Measurements from ENCODE around the gene TTLL13. TPM values are rescaled to one million over a fixed set of nuclear protein-coding genes. Genes with fewer than 3 reads are reported as not detected.

The TTLL13 gene
- total RNA-seq, 1 experiment from 2014 or later: 1.0 TPM

DNA sequence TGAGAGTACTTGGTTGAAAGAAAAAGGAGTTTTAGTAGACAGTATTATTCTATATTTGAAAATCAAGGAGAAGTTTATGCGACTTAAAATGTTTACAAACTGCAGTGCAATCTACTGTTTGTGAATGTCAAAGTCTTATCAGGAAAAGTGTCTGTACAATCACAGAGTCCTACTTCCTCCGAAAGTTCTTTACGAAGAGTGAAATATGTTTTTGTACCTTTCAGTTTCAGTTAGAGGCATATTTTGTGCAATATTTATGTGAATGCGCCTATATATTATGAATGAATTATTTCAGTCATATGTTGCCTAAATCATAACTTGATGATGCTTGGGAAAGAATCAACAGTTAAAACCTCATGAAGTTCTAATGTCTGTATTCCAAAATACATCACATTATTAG lies 47.7 kb downstream of the TTLL13 start:
- Histone ChIP-seq H3K4me2 (ENCODE audit: low read length) (no peak overlapping the region), H3K4me1 (ENCODE audit: control insufficient read depth in 1 of 2, insufficient read depth in 2 of 2, low read length in 2 of 2) (peaks cover 3 to 22% of the 10 kb centered on the region in 2 experiments; a peak in 3 of 4 replicates), H2AFZ (ENCODE audit: low read depth, low read length, poor library complexity, severe bottlenecking) (no peak overlapping the region), H3K9me2 (ENCODE audit: insufficient read depth) (no peaks in the 10 kb centered on the region), H3K27me3 (ENCODE audit: insufficient read depth, low read length) (no peaks in the 10 kb centered on the region), H3K36me3 (ENCODE audit: control insufficient read depth in 1 of 2, insufficient read depth in 2 of 2, low read length in 2 of 2) (no peaks in the 10 kb centered on the region), H3K9ac (ENCODE audit: low read length) (no peak overlapping the region), H3K4me3 (replicated peaks in 1 of 2; ENCODE audit: low read depth in 1 of 2, low read length in 2 of 2) (no peak overlapping the region), H3K9me3 (ENCODE audit: control insufficient read depth in 1 of 2, insufficient read depth in 1 of 2, low read depth in 1 of 2, low read length in 2 of 2) (no peaks in the 10 kb centered on the region), H3K79me2 (ENCODE audit: insufficient read depth, low read length) (no peaks in the 10 kb centered on the region), H3K27ac (ENCODE audit: low read depth, low read length) (no peak overlapping the region), H4K20me1 (ENCODE audit: insufficient read depth) (no peaks in the 10 kb centered on the region)
- BruUV-seq (replicated peaks): no TSS peak
- ATAC-seq (no peak), DNase-seq (ENCODE audit: low read depth, low spot score) (no peak)
- RAD21 ChIA-PET (ENCODE audit: low non-redundant PET in 1 of 2, low total read pairs in 2 of 2, uncharacterized antibody in 2 of 2, unreplicated experiment in 2 of 2): no interaction called here
- TF ChIP-seq SP1 (IDR thresholded peaks at IDR 0.05; ENCODE audit: low read depth) (no peak), POLR2A (IDR thresholded peaks at IDR 0.05; ENCODE audit: borderline replicate concordance, extremely low read depth, insufficient read depth, insufficient read length) (no peak), YY1 (IDR thresholded peaks at IDR 0.05; ENCODE audit: extremely low read depth, insufficient replicate concordance, low read depth, low read length) (no peak), FOSL1 (IDR thresholded peaks at IDR 0.05; ENCODE audit: low read depth) (no peak), EGR1 (IDR thresholded peaks at IDR 0.05; ENCODE audit: low read depth) (no peak)
- CTCF ChIA-PET: interaction anchor here (1.0 kb wide), 1 partner anchor 154 kb away, joined by 3 read pairs; no protein-coding TSS in a partner anchor
- intact Hi-C loops (cut with micrococcal nuclease): loop anchor here (10.0 kb wide), 1 partner anchor 398 kb away; no protein-coding TSS in a partner anchor
- POLR2A ChIA-PET: no interaction called here

GRCh38 chr15:90300541-90300940 lies 51.2 kb downstream of the TTLL13 start:
- peak; percentile 15 for ATAC-seq
- H3K79me2 ChIP-seq (ENCODE audit: insufficient read depth, low read length): no peaks in the 10 kb centered on the region
- H3K9me2 ChIP-seq (ENCODE audit: insufficient read depth): no peaks in the 10 kb centered on the region
- H3K9me3 ChIP-seq (ENCODE audit: control insufficient read depth in 1 of 2, insufficient read depth in 1 of 2, low read depth in 1 of 2, low read length in 2 of 2): no peaks in the 10 kb centered on the region
- peaks cover 0 to 8% of the 10 kb centered on the region in 2 experiments; a peak in 3 of 4 replicates for H3K4me1 ChIP-seq (ENCODE audit: control insufficient read depth in 1 of 2, insufficient read depth in 2 of 2, low read length in 2 of 2)
- ChIA-PET CTCF (interaction anchor here (0.8 to 2.3 kb wide), 11 partner anchors 9 to 631 kb away, joined by 3 to 11 read pairs (median 5); partner anchors contain the start of gene HDDC3), POLR2A (interaction anchor here (0.9 kb wide), 1 partner anchor 9 kb away, joined by 3 read pairs; no protein-coding TSS in a partner anchor), RAD21 (ENCODE audit: low non-redundant PET in 1 of 2, low total read pairs in 2 of 2, uncharacterized antibody in 2 of 2, unreplicated experiment in 2 of 2) (no interaction called here)
- no peaks in the 10 kb centered on the region for H3K36me3 ChIP-seq (ENCODE audit: control insufficient read depth in 1 of 2, insufficient read depth in 2 of 2, low read length in 2 of 2)
- no peaks in the 10 kb centered on the region for H3K27me3 ChIP-seq (ENCODE audit: insufficient read depth, low read length)
- H2AFZ ChIP-seq (ENCODE audit: low read depth, low read length, poor library complexity, severe bottlenecking): no peak overlapping the region
- H3K9ac ChIP-seq (ENCODE audit: low read length): no peak overlapping the region
- intact Hi-C loops (cut with micrococcal nuclease): no loop called here
- no peak for DNase-seq (ENCODE audit: low read depth, low spot score)
- H3K4me2 ChIP-seq (ENCODE audit: low read length): no peak overlapping the region
- no TSS peak for BruUV-seq (replicated peaks)
- H3K4me3 ChIP-seq (replicated peaks in 1 of 2; ENCODE audit: low read depth in 1 of 2, low read length in 2 of 2): no peak overlapping the region
- peak overlapping the region; percentile 5; the same call in 1 of the 2 replicates for H3K27ac ChIP-seq (ENCODE audit: low read depth, low read length)
- H4K20me1 ChIP-seq (ENCODE audit: insufficient read depth): no peaks in the 10 kb centered on the region
- no peak for TF ChIP-seq ZNF274 (IDR thresholded peaks at IDR 0.05; ENCODE audit: low read depth, low read length)
- TF ChIP-seq SIN3A (IDR thresholded peaks at IDR 0.05; ENCODE audit: low read depth): no peak
- TF ChIP-seq CBX3 (IDR thresholded peaks at IDR 0.05; ENCODE audit: low read depth): no peak
- no peak for TF ChIP-seq EZH2phosphoT487 (IDR thresholded peaks at IDR 0.05; ENCODE audit: borderline replicate concordance)
- TF ChIP-seq JUND (IDR thresholded peaks at IDR 0.05): no peak
- TF ChIP-seq POLR2A (IDR thresholded peaks at IDR 0.05; ENCODE audit: borderline replicate concordance, extremely low read depth, insufficient read depth, insufficient read length): no peak
- no peak for TF ChIP-seq CEBPB (IDR thresholded peaks at IDR 0.05; ENCODE audit: low read depth)
- TF ChIP-seq YY1 (IDR thresholded peaks at IDR 0.05; ENCODE audit: extremely low read depth, insufficient replicate concordance, low read depth, low read length): no peak
- no peak for TF ChIP-seq CTCF (IDR thresholded peaks at IDR 0.05 in 2 of 3, conservative IDR thresholded peaks at IDR 0.05 in 1 of 3; ENCODE audit: borderline replicate concordance in 1 of 3, insufficient read depth in 1 of 3, low read depth in 2 of 3, low read length in 2 of 3)
- TF ChIP-seq, protein P1, sequence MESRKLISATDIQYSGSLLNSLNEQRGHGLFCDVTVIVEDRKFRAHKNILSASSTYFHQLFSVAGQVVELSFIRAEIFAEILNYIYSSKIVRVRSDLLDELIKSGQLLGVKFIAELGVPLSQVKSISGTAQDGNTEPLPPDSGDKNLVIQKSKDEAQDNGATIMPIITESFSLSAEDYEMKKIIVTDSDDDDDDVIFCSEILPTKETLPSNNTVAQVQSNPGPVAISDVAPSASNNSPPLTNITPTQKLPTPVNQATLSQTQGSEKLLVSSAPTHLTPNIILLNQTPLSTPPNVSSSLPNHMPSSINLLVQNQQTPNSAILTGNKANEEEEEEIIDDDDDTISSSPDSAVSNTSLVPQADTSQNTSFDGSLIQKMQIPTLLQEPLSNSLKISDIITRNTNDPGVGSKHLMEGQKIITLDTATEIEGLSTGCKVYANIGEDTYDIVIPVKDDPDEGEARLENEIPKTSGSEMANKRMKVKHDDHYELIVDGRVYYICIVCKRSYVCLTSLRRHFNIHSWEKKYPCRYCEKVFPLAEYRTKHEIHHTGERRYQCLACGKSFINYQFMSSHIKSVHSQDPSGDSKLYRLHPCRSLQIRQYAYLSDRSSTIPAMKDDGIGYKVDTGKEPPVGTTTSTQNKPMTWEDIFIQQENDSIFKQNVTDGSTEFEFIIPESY (IDR thresholded peaks at IDR 0.05; ENCODE audit: extremely low read depth, insufficient replicate concordance, low read length): no peak
- no peak for TF ChIP-seq SP1 (IDR thresholded peaks at IDR 0.05; ENCODE audit: low read depth)
- no peak for TF ChIP-seq RAD21 (IDR thresholded peaks at IDR 0.05; ENCODE audit: low read depth)
- TF ChIP-seq POLR2AphosphoS5 (IDR thresholded peaks at IDR 0.05; ENCODE audit: low read depth, low read length): no peak
- no peak for TF ChIP-seq FOSL1 (IDR thresholded peaks at IDR 0.05; ENCODE audit: low read depth)
- TF ChIP-seq, protein P2, sequence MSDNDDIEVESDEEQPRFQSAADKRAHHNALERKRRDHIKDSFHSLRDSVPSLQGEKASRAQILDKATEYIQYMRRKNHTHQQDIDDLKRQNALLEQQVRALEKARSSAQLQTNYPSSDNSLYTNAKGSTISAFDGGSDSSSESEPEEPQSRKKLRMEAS (IDR thresholded peaks at IDR 0.05): no peak
- no peak for TF ChIP-seq TCF7L2 (IDR thresholded peaks at IDR 0.05; ENCODE audit: borderline replicate concordance, extremely low read depth, insufficient read depth, insufficient read length)
